Keratinocyte (primary cell): ENCODE measurements around the gene SVOPL. TPM values are rescaled to one million over a fixed set of nuclear protein-coding genes. Genes with fewer than 3 reads are reported as not detected.

Source experiments
- DNase-seq: peaks from one replicate; pipeline ENCODE4 v3.0.0-alpha.2; 2011; ENCODE audit warnings: low read depth, missing footprints, low spot score
- FAIRE-seq: peaks from 2 replicates; lab custom pipeline; 2011; peaks lifted over from hg19 to GRCh38; lab: Jason Lieb, UNC
- H2AFZ ChIP-seq: 2 replicates; pipeline ENCODE4 v1.6.0; 2012; ENCODE audit warnings: low read length, control low read depth, inconsistent platforms; ENCODE audit not compliant: control insufficient read depth
- H3K27ac ChIP-seq: 2 replicates; pipeline ENCODE4 v1.5.1; 2011; ENCODE audit warnings: low read length; ENCODE audit not compliant: control insufficient read depth, insufficient read depth
- H3K27me3 ChIP-seq: 3 replicates; pipeline ENCODE4 v1.6.0; 2011; ENCODE audit warnings: low read length; ENCODE audit not compliant: control insufficient read depth, insufficient read depth; ENCODE audit errors: extremely low read depth
- H3K36me3 ChIP-seq, 2 experiments: 2 replicates in 1 of 2; 3 replicates in 1 of 2; pipeline ENCODE4 v1.5.1; 2011; ENCODE audit warnings: low read length in 2 of 2, mild to moderate bottlenecking in 1 of 2; ENCODE audit not compliant: control insufficient read depth in 2 of 2, insufficient read depth in 2 of 2; ENCODE audit errors: extremely low read depth in 1 of 2
- H3K4me1 ChIP-seq: 3 replicates; pipeline ENCODE4 v1.5.1; 2011; ENCODE audit warnings: low read length; ENCODE audit not compliant: control insufficient read depth, insufficient read depth; ENCODE audit errors: extremely low read depth
- H3K4me2 ChIP-seq: 3 replicates; pipeline ENCODE4 v1.6.0; 2011; ENCODE audit warnings: low read depth, low read length; ENCODE audit not compliant: control insufficient read depth, insufficient read depth; ENCODE audit errors: extremely low read depth
- H3K4me3 ChIP-seq, 3 experiments: fragments of 200-600 bp in 1 of 3; sonication (generic) in 1 of 3; 2 replicates in 2 of 3; 3 replicates in 1 of 3; pipeline ENCODE4 v1.5.1; 2011 to 2016; ENCODE audit warnings: low read length in 3 of 3, mild to moderate bottlenecking in 3 of 3, control low read depth in 2 of 3, inconsistent platforms in 1 of 3, low read depth in 1 of 3, mixed read lengths in 1 of 3, mixed run types in 1 of 3, moderate library complexity in 1 of 3; ENCODE audit not compliant: control insufficient read depth in 2 of 3, insufficient read depth in 2 of 3; ENCODE audit errors: extremely low read depth in 1 of 3
- H3K79me2 ChIP-seq: 2 replicates; pipeline ENCODE4 v1.6.0; 2012; ENCODE audit warnings: low read length; ENCODE audit not compliant: control insufficient read depth, insufficient read depth
- H3K9ac ChIP-seq: 3 replicates; pipeline ENCODE4 v1.6.0; 2011; ENCODE audit warnings: low read length; ENCODE audit not compliant: control insufficient read depth, insufficient read depth; ENCODE audit errors: extremely low read depth
- H3K9me1 ChIP-seq: 3 replicates; pipeline ENCODE4 v1.6.0; 2011; ENCODE audit warnings: low read length; ENCODE audit not compliant: control insufficient read depth, insufficient read depth; ENCODE audit errors: extremely low read depth
- H3K9me3 ChIP-seq: 2 replicates; pipeline ENCODE4 v1.5.1; 2012; ENCODE audit warnings: low read depth, low read length; ENCODE audit not compliant: control insufficient read depth
- H4K20me1 ChIP-seq: 3 replicates; pipeline ENCODE4 v1.6.0; 2011; ENCODE audit warnings: low read length; ENCODE audit not compliant: control insufficient read depth, insufficient read depth; ENCODE audit errors: extremely low read depth
- CTCF ChIP-seq, 3 experiments: IDR thresholded peaks in 1 of 3; conservative IDR thresholded peaks in 1 of 3; optimal IDR thresholded peaks in 1 of 3; 2 replicates in 2 of 3; 3 replicates in 1 of 3; pipeline versions ENCODE3 to v1.5.1; 2011; ENCODE audit warnings: low read length in 3 of 3, mild to moderate bottlenecking in 3 of 3, moderate library complexity in 2 of 3, control low read depth in 1 of 3, inconsistent platforms in 1 of 3; ENCODE audit not compliant: insufficient read depth in 2 of 3; ENCODE audit errors: extremely low read depth in 1 of 3
- EZH2 ChIP-seq: IDR thresholded peaks from one replicate; pipeline ENCODE4 v1.6.1; 2012; ENCODE audit warnings: inconsistent platforms, mild to moderate bottlenecking, low read length, moderate library complexity
- dilution Hi-C: fragments of 300-500 bp; cut with MboI; formaldehyde crosslinking; loops from one replicate; pipeline ENCODE4 v1.7.0; 2020; ENCODE audit warnings: low sequenced_read_pairs; ENCODE audit not compliant: extremely low pct_ligation_motif_present
- polyA plus RNA-seq, 5 experiments: library from polyadenylated mRNA; depleted of rRNA in 3 of 5; stranded (reverse) in 3 of 5; stranded (forward) in 1 of 5; unstranded in 1 of 5; fragments of >200 nt; gene quantifications; 1 replicate in 1 of 5; 2 replicates in 3 of 5; 3 replicates in 1 of 5; pipeline versions ENCODE4 v1.2.1 to v1.2.3, GENCODE V29; 2011 to 2012; ENCODE audit warnings: missing spikeins in 2 of 5, low read depth in 1 of 5, low replicate concordance in 1 of 5

SVOPL gene
- polyA plus RNA-seq, 1 donor (not counting 4 experiments of a cell fraction or from before 2014, with no cell fraction given) = not detected

- TF ChIP-seq CTCF (optimal IDR thresholded peaks at IDR 0.05 in 1 of 3, IDR thresholded peaks at IDR 0.05 in 1 of 3, conservative IDR thresholded peaks at IDR 0.05 in 1 of 3; ENCODE audit: extremely low read depth in 1 of 3, insufficient read depth in 2 of 3, low read length in 3 of 3) (no peak), EZH2 (no peak)
- no peak overlapping the region for H2AFZ ChIP-seq
- H3K79me2 ChIP-seq = no peaks in the 10 kb centered on the region
- no peak overlapping the region for H3K9ac ChIP-seq
- no peaks in the 10 kb centered on the region for H3K9me1 ChIP-seq
- H3K4me1 ChIP-seq = no peaks in the 10 kb centered on the region
- no peaks in the 10 kb centered on the region for H3K27me3 ChIP-seq
- no peak overlapping the region for H3K4me2 ChIP-seq
- H4K20me1 ChIP-seq = no peaks in the 10 kb centered on the region
- no peaks in the 10 kb centered on the region for H3K9me3 ChIP-seq
- H3K27ac ChIP-seq = no peak overlapping the region
- DNase-seq (no peak), FAIRE-seq (no peak)
- no peak overlapping the region for H3K4me3 ChIP-seq
- dilution Hi-C loops = no loop called here
- H3K36me3 ChIP-seq = no peaks in the 10 kb centered on the region
Observed at GRCh38 chr7:138662991-138663320, 38.2 kb downstream of the SVOPL start.

DNA sequence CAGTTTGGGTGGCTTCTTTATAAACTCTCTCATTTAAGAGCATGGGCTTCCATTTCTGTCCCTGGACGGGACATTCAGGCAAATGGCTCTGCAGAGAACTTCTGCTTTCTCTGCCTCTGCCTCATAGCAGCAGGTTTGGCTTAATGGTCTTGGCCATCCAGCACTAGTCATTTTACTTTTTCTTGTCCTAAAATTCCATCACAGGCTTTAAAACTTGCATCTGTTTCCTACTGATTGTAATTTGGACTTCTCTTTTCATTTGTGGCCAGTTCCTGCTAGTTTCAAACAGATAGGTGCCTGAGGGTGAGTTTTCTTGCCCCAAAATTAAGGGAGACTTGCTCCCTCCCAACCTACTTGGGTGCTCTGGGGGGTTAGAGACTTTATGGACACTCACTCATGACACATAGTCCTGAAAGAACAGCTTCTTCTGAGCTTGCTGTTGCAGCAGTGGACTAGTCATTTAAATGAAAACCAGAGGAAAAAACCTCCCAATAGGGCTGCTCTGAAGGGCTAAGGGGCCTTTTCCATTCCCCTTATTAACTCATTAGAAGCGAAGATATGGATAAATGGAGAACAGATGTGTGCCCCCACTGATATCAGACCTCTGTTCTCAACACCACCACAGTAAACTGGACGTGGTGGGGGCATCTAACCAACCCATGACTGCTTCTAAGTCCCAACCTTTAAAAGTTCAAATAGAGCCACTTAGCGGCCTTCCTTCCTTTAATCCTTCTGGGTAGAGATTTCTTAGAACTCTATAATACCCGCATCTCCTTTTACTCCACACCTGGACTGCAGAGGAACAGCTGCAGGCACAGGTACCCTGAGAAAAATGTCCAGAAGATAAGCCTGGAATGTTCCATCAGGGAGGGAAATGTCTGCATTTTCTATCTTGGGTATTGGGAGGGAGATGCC is 38.8 kb downstream of the SVOPL start:
- H3K9me1 ChIP-seq = no peaks in the 10 kb centered on the region
- TF ChIP-seq CTCF (optimal IDR thresholded peaks at IDR 0.05 in 1 of 3, IDR thresholded peaks at IDR 0.05 in 1 of 3, conservative IDR thresholded peaks at IDR 0.05 in 1 of 3; ENCODE audit: extremely low read depth in 1 of 3, insufficient read depth in 2 of 3, low read length in 3 of 3) (no peak), EZH2 (no peak)
- H3K9me3 ChIP-seq = no peaks in the 10 kb centered on the region
- H2AFZ ChIP-seq = no peak overlapping the region
- H3K36me3 ChIP-seq = no peaks in the 10 kb centered on the region
- H3K9ac ChIP-seq = no peak overlapping the region
- H3K4me3 ChIP-seq = no peak overlapping the region
- H3K4me2 ChIP-seq = no peak overlapping the region
- H3K27ac ChIP-seq = no peak overlapping the region
- H3K27me3 ChIP-seq = no peaks in the 10 kb centered on the region
- no peak for FAIRE-seq
- H3K4me1 ChIP-seq = no peaks in the 10 kb centered on the region
- dilution Hi-C loops = no loop called here
- H3K79me2 ChIP-seq = no peaks in the 10 kb centered on the region
- no peaks in the 10 kb centered on the region for H4K20me1 ChIP-seq
- no peak for DNase-seq
